Cardiac muscle cell (in vitro differentiated cells and primary cell): ENCODE data around the gene HES7. TPM values are rescaled to one million over a fixed set of nuclear protein-coding genes. Genes with fewer than 3 reads are reported as not detected.

ENCODE experiments used
- DNase-seq, 2 donors: peaks; one replicate each; pipeline versions ENCODE4 v3.0.0 to v3.0.0-alpha.2; 2010 to 2017; ENCODE audit warnings: low read depth in 1 of 2, low spot score in 1 of 2
- H3K27ac ChIP-seq: fragments of 200-600 bp; sonication (generic); 2 replicates; pipeline ENCODE4 v1.5.1; 2016
- H3K27me3 ChIP-seq: fragments of 200-600 bp; sonication (generic); 2 replicates; pipeline ENCODE4 v1.6.0; 2016; ENCODE audit warnings: control low read depth
- H3K36me3 ChIP-seq: fragments of 200-600 bp; sonication (generic); 2 replicates; pipeline ENCODE4 v1.5.1; 2016; ENCODE audit warnings: control low read depth
- H3K4me1 ChIP-seq: fragments of 200-600 bp; sonication (generic); 2 replicates; pipeline ENCODE4 v1.8.1; 2017; ENCODE audit warnings: low read depth, mild to moderate bottlenecking, mixed run types
- H3K4me3 ChIP-seq: fragments of 200-600 bp; sonication (generic); 2 replicates; pipeline ENCODE4 v1.5.1; 2016; ENCODE audit warnings: mild to moderate bottlenecking
- H3K9me3 ChIP-seq: fragments of 200-600 bp; sonication (generic); 2 replicates; pipeline ENCODE4 v1.5.1; 2017; ENCODE audit warnings: low read depth, mild to moderate bottlenecking, control low read depth
- CTCF ChIP-seq: IDR thresholded peaks from 2 replicates; pipeline ENCODE4 v1.5.1; 2012; ENCODE audit warnings: low read depth, mild to moderate bottlenecking, low read length
- polyA plus RNA-seq: library from polyadenylated mRNA; unstranded; fragments of >200 nt; fragmentation: Nextera tagmentation; extraction: Ambion mirVana; gene quantifications from 2 replicates; pipeline ENCODE4 v1.2.1, GENCODE V29; 2016
- total RNA-seq: library from RNA; depleted of rRNA; stranded (reverse); fragments of >200 nt; gene quantifications from 2 replicates; pipeline ENCODE4 v1.2.3, GENCODE V29; 2016

The HES7 gene
- total and polyA plus RNA-seq, 2 experiments from 2014 or later = 1.1 to 6.2 TPM

DNA sequence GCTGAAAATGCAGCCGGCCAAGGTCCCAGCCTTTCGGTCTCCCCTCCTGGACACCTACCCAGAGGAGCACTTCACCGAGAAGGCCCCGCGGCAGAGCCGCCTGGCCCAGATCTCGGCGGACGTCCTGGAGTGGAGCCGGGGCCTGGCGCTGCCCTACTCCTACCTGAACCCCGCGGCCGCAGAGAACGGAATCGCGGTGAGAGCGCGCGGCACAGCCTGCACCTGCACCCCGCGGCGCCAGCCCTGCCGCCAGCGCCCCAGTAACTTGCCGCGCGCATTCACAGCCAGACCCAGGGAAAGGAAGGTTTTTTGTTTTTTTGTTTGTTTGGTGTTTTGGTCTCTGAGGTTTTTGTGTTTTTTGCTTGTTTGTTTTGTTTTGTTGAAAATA is 51.6 kb downstream of the HES7 start:
- TF ChIP-seq CTCF = no peak
- DNase-seq = no peak
- H3K9me3 ChIP-seq = no peaks in the 10 kb centered on the region
- H3K36me3 ChIP-seq = no peaks in the 10 kb centered on the region
- H3K27ac ChIP-seq = no peak overlapping the region
- H3K27me3 ChIP-seq = peaks cover 100% of the 10 kb centered on the region
- H3K4me3 ChIP-seq = no peak overlapping the region
- H3K4me1 ChIP-seq = no peaks in the 10 kb centered on the region

DNA sequence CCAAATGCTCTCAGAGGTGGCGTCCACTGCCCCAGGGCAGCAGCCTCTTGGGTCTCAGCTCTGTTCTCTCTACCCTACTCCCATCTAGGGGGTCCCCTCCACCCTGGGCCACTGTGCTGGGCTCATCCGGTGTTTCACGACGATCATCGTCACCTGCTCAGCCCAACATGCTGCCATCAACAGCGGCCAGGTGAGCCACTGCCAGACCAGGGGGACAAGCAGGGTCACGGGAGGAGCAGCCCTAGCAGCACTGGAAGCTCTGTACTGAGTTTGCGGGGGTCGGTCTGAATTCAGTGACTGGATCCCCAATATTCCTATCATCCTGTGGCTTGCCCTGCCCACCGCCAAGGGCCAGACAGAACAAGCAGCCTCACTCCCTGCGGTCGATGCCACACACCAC is 52.4 kb downstream of the HES7 start:
- Histone ChIP-seq H3K27ac (no peak overlapping the region), H3K4me1 (no peaks in the 10 kb centered on the region), H3K4me3 (no peak overlapping the region), H3K36me3 (no peaks in the 10 kb centered on the region), H3K9me3 (no peaks in the 10 kb centered on the region), H3K27me3 (peaks cover 100% of the 10 kb centered on the region)
- DNase-seq = no peak
- TF ChIP-seq CTCF = no peak

Other genes with a start within 250 kb of the HES7 start
- gene CHD3, start 235.3 kb downstream of the HES7 start, total RNA-seq = 40.2 and 64.7 TPM in 2 replicates
- gene CHD3, start 235.3 kb downstream of the HES7 start, polyA plus RNA-seq = 15.9 and 19.7 TPM in 2 replicates
- gene RNF227, start 207.8 kb downstream of the HES7 start, total RNA-seq = 20.3 and 26.1 TPM in 2 replicates
- 5.2 and 5.8 TPM in 2 replicates for gene RNF227, start 207.8 kb downstream of the HES7 start, polyA plus RNA-seq
- 1.8 and 3.3 TPM in 2 replicates for gene KCNAB3, start 194.2 kb downstream of the HES7 start, total RNA-seq
- 1.3 and 1.4 TPM in 2 replicates for gene KCNAB3, start 194.2 kb downstream of the HES7 start, polyA plus RNA-seq
- 92.0 and 110 TPM in 2 replicates for gene TRAPPC1, start 192.2 kb downstream of the HES7 start, total RNA-seq
- 340 and 386 TPM in 2 replicates for gene TRAPPC1, start 192.2 kb downstream of the HES7 start, polyA plus RNA-seq
- 19.6 and 42.6 TPM in 2 replicates for gene CNTROB, start 191.9 kb downstream of the HES7 start, total RNA-seq
- gene CNTROB, start 191.9 kb downstream of the HES7 start, polyA plus RNA-seq = 23.1 and 44.0 TPM in 2 replicates
- gene GUCY2D, start 121.5 kb downstream of the HES7 start, total RNA-seq = 1.1 TPM in 1 of 2 replicates, not detected in the other
- gene GUCY2D, start 121.5 kb downstream of the HES7 start, polyA plus RNA-seq = 0.54 and 3.7 TPM in 2 replicates
- 0.18 and 0.33 TPM in 2 replicates for gene ALOX15B, start 85.0 kb downstream of the HES7 start, total RNA-seq
- 0.12 TPM in 1 of 2 replicates, not detected in the other for gene ALOX15B, start 85.0 kb downstream of the HES7 start, polyA plus RNA-seq
- gene ALOX12B, start 36.4 kb downstream of the HES7 start, total RNA-seq = 0.42 and 1.6 TPM in 2 replicates
- 2.1 and 2.3 TPM in 2 replicates for gene ALOX12B, start 36.4 kb downstream of the HES7 start, polyA plus RNA-seq
- gene ALOXE3, start 5.6 kb downstream of the HES7 start, total RNA-seq = not detected in 2 replicates
- gene ALOXE3, start 5.6 kb downstream of the HES7 start, polyA plus RNA-seq = 0.10 TPM in 1 of 2 replicates, not detected in the other
- 42.3 and 51.9 TPM in 2 replicates for gene PER1, start 28.3 kb upstream of the HES7 start, total RNA-seq
- gene PER1, start 28.3 kb upstream of the HES7 start, polyA plus RNA-seq = 28.2 and 47.7 TPM in 2 replicates
- 22.5 and 35.7 TPM in 2 replicates for gene VAMP2, start 38.8 kb upstream of the HES7 start, total RNA-seq
- gene VAMP2, start 38.8 kb upstream of the HES7 start, polyA plus RNA-seq = 102 and 118 TPM in 2 replicates
- 39.8 and 40.7 TPM in 2 replicates for gene TMEM107, start 52.3 kb upstream of the HES7 start, total RNA-seq
- 54.6 and 62.4 TPM in 2 replicates for gene TMEM107, start 52.3 kb upstream of the HES7 start, polyA plus RNA-seq
- gene BORCS6, start 66.1 kb upstream of the HES7 start, total RNA-seq = 19.7 and 26.4 TPM in 2 replicates
- gene BORCS6, start 66.1 kb upstream of the HES7 start, polyA plus RNA-seq = 13.2 and 13.7 TPM in 2 replicates
- 15.1 and 77.7 TPM in 2 replicates for gene AURKB, start 86.5 kb upstream of the HES7 start, total RNA-seq
- 17.8 and 133 TPM in 2 replicates for gene AURKB, start 86.5 kb upstream of the HES7 start, polyA plus RNA-seq
- gene CTC1, start 124.0 kb upstream of the HES7 start, total RNA-seq = 7.4 and 15.6 TPM in 2 replicates
- gene CTC1, start 124.0 kb upstream of the HES7 start, polyA plus RNA-seq = 17.1 and 23.0 TPM in 2 replicates
- 49.9 and 62.5 TPM in 2 replicates for gene PFAS, start 125.2 kb upstream of the HES7 start, total RNA-seq
- 48.2 and 62.0 TPM in 2 replicates for gene PFAS, start 125.2 kb upstream of the HES7 start, polyA plus RNA-seq
- 40.0 and 43.6 TPM in 2 replicates for gene RANGRF, start 164.6 kb upstream of the HES7 start, total RNA-seq
- 75.5 and 89.2 TPM in 2 replicates for gene RANGRF, start 164.6 kb upstream of the HES7 start, polyA plus RNA-seq
- gene SLC25A35, start 171.3 kb upstream of the HES7 start, total RNA-seq = 3.5 and 9.5 TPM in 2 replicates
- 6.0 and 7.9 TPM in 2 replicates for gene SLC25A35, start 171.3 kb upstream of the HES7 start, polyA plus RNA-seq
- gene ARHGEF15, start 186.1 kb upstream of the HES7 start, total RNA-seq = 1.1 and 3.0 TPM in 2 replicates
- gene ARHGEF15, start 186.1 kb upstream of the HES7 start, polyA plus RNA-seq = 0.17 and 0.73 TPM in 2 replicates
- not detected in 2 replicates for gene ODF4, start 215.7 kb upstream of the HES7 start, total RNA-seq
- not detected in 2 replicates for gene ODF4, start 215.7 kb upstream of the HES7 start, polyA plus RNA-seq